Right lobe of liver (tissue), 6 donors: ENCODE results near the gene ATP6V0B. TPM values are rescaled to one million over a fixed set of nuclear protein-coding genes. Genes with fewer than 3 reads are reported as not detected.

Source experiments
- ATAC-seq, 4 donors: fragments of 200-7000 bp; cut with Tn5 transposase; one replicate each; pipeline ENCODE4 v1.9.1; 2020; ENCODE audit warnings: mild to moderate bottlenecking in 4 of 4, moderate library complexity in 4 of 4
- DNase-seq, 3 donors: peaks; one replicate each; pipeline ENCODE4 v3.0.0-alpha.2; 2020
- H3K27ac ChIP-seq, 3 donors: fragments of 200-600 bp; one replicate each; pipeline ENCODE4 v1.8.0; 2022
- H3K27me3 ChIP-seq, 2 donors: fragments of 200-600 bp; one replicate each; pipeline ENCODE4 v1.8.0; 2022
- H3K36me3 ChIP-seq, 4 donors: fragments of 200-600 bp; sonication (generic) in 1 of 4; one replicate each; pipeline versions ENCODE4 v1.5.1 to v1.8.0; 2017 to 2022; ENCODE audit warnings: control low read depth in 1 of 4
- H3K4me1 ChIP-seq, 4 donors: fragments of 200-600 bp; sonication (generic) in 1 of 4; one replicate each; pipeline versions ENCODE4 v1.5.1 to v1.8.0; 2017 to 2022; ENCODE audit warnings: control low read depth in 1 of 4
- H3K4me3 ChIP-seq, 3 donors: fragments of 200-600 bp; one replicate each; pipeline ENCODE4 v1.8.0; 2022
- H3K9me3 ChIP-seq, 4 donors: fragments of 200-600 bp; sonication (generic) in 1 of 4; one replicate each; pipeline versions ENCODE4 v1.5.1 to v1.8.0; 2017 to 2022; ENCODE audit warnings: control low read depth in 1 of 4
- POLR2A ChIP-seq: fragments of 450-650 bp; IDR thresholded peaks from one replicate; pipeline ENCODE4 v1.6.1; 2017; ENCODE audit warnings: antibody characterized with exemption, mild to moderate bottlenecking
- WGBS: methylation state at CpG from one replicate; pipeline ENCODE4 v1.1.6; 2018; ENCODE audit warnings: low coverage, low lambda C conversion rate; ENCODE audit not compliant: insufficient coverage; ENCODE audit errors: missing lambda C conversion rate; 5-methylcytosine and 5-hydroxymethylcytosine counted together
- intact Hi-C, 2 donors: fragments of 100-400 bp; cut with DNase I; formaldehyde crosslinking; loops; one replicate each; pipeline versions ENCODE4 v1.11.2 to v1.14.1; 2022
- total RNA-seq, 6 experiments: library from RNA; depleted of rRNA in 2 of 6; stranded (reverse); fragments of >200 nt in 2 of 6; fragmentation: NEBNext Ultra II Directional in 3 of 6; extraction: Animal tissue kit (Norgen Biotek cat#: 25700) in 3 of 6; gene quantifications; one replicate each; pipeline versions ENCODE4 v1.1.0 to v1.2.4, GENCODE V29; 2016 to 2023
- TF ChIP-seq, protein P1 (sequence below), 4 donors: fragments of 200-600 bp in 3 of 4; fragments of 450-650 bp in 1 of 4; IDR thresholded peaks; one replicate each; pipeline versions ENCODE4 v1.5.1 to v1.8.0; 2016 to 2022; ENCODE audit warnings: antibody characterized with exemption in 4 of 4, mild to moderate bottlenecking in 2 of 4
- donor health status: DM: no; HTN: yes; CAD: no.
- donor health status: DM: no; HTN: no; CAD: no.
- donor health status: DM: no; HTN: no; CAD: no.
- donor health status: DM: no; HTN: yes; CAD: no.
- donor health status: DM: no; HTN: yes; CAD: no.

The ATP6V0B gene
- total RNA-seq, 6 experiments from 2014 or later = 64.4 to 142 (median 76.9) TPM

DNA sequence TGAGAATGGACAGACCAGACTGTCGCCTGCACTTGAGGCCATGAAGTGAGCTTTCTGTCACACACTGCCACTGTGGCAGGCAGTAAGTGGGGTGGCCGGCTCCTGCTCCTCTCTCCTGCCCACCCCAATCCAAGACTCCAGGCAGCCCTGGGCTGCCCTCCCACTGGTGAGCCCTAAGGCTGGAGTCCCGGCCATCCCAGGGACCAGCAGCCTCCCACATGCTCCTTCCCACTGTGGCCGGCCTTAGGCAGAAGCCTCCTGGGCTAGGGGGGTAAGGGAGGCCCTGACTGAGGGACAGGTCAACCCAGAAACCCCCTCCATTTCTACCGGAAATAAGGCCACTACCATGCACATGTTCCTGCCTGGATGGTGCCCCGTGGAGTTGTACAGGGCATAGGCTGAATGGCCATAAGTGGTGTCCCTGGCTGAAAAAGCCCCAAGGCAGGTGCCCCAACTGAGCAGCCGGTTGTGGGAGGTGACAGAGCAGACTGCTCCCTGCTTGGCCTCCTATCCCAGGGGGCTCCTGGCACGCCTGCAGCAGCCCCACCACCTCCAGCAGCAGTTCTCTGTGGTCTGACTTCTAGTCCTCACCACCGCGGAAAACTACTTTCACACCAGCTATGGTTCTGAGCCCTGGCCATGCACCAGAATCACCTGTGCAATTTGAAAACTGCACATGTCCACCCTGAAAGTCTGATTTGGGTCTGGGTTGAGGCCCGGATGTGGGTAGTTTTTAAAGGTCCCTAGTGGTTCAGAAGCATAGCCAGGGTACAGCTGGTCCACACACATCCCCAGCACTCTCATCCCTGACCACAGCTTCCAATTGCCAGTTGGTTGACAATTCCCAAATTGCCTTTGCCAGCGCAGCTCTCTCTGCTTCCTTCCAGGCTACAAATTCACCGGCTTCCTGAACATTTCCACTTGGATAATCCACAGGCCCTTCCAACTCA, 42.8 kb upstream of the ATP6V0B start:
- Histone ChIP-seq H3K27me3 (no peaks in the 10 kb centered on the region), H3K4me1 (peaks cover 0 to 19% (median 3%) of the 10 kb centered on the region in 4 donors), H3K9me3 (no peaks in the 10 kb centered on the region), H3K4me3 (no peak overlapping the region), H3K27ac (no peak overlapping the region), H3K36me3 (no peaks in the 10 kb centered on the region)
- no peak for DNase-seq
- WGBS = 100% methylated on average over 1 of the region's 13 CpGs
- TF ChIP-seq, protein P1, sequence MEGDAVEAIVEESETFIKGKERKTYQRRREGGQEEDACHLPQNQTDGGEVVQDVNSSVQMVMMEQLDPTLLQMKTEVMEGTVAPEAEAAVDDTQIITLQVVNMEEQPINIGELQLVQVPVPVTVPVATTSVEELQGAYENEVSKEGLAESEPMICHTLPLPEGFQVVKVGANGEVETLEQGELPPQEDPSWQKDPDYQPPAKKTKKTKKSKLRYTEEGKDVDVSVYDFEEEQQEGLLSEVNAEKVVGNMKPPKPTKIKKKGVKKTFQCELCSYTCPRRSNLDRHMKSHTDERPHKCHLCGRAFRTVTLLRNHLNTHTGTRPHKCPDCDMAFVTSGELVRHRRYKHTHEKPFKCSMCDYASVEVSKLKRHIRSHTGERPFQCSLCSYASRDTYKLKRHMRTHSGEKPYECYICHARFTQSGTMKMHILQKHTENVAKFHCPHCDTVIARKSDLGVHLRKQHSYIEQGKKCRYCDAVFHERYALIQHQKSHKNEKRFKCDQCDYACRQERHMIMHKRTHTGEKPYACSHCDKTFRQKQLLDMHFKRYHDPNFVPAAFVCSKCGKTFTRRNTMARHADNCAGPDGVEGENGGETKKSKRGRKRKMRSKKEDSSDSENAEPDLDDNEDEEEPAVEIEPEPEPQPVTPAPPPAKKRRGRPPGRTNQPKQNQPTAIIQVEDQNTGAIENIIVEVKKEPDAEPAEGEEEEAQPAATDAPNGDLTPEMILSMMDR (IDR thresholded peaks at IDR 0.05) = no peak
- no peak for TF ChIP-seq POLR2A
- ATAC-seq = no peak
- intact Hi-C loops = loop anchor here (5.0 to 10.0 kb wide), 2 partner anchors 167 to 170 kb away; no protein-coding TSS in a partner anchor

- WGBS = 63% methylated on average over 4 of the region's 8 CpGs
- H3K4me1 ChIP-seq = peaks cover 0 to 19% (median 3%) of the 10 kb centered on the region in 4 donors
- no peaks in the 10 kb centered on the region for H3K36me3 ChIP-seq
- H3K27ac ChIP-seq = no peak overlapping the region
- TF ChIP-seq POLR2A = no peak
- TF ChIP-seq, protein P1 (IDR thresholded peaks at IDR 0.05) = no peak
- no peak for DNase-seq
- no peaks in the 10 kb centered on the region for H3K9me3 ChIP-seq
- H3K27me3 ChIP-seq = no peaks in the 10 kb centered on the region
- intact Hi-C loops = loop anchor here (5.0 to 10.0 kb wide), 2 partner anchors 168 to 171 kb away; no protein-coding TSS in a partner anchor
- ATAC-seq = peak in 1 of 4 donors; percentile 1
- peak overlapping the region in 2 of 3 donors; percentile 27 to 29 for H3K4me3 ChIP-seq
These were observed 41.9 kb upstream of the ATP6V0B start for GRCh38 chr1:43932786-43933385.

DNA sequence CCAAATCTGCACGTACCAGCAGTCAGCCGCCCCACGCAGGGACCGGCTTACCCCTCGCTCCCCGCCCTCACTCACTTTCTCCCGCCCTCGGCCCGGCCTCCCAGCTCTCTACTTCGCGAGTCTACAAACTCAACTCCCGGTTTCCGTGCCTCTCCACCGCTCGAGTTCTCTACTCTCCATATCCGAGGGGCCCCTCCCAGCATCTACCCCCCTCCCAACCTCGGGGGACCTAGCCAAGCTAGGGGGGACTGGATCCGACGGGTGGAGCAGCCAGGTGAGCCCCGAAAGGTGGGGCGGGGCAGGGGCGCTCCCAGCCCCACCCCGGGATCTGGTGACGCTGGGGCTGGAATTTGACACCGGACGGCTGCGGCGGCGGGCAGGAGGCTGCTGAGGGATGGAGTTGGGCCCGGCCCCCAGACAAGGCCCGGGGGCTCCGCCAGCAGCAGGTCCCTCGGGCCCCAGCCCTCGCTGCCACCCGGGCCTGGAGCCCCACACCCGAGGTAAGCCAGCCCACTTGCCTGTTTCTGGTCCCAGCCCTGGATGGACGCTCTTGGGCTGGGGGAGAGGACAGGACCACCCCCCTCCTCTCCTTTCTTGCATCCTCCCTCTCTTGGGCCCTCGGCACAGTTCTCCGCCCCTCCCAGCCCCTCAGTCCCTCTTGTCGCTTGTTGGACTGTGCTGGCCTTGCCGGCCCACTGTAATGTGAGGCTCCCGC, 41.2 kb upstream of the ATP6V0B start, which contains the start of gene ARTN:
TSS of gene ARTN (plus strand) at position 416 of the 715 bp plus-strand sequence. CDS start 1,856 bp downstream, outside the sequence.
- Histone ChIP-seq H3K4me1 (peaks cover 0 to 19% (median 3%) of the 10 kb centered on the region in 4 donors), H3K27me3 (no peaks in the 10 kb centered on the region), H3K36me3 (no peaks in the 10 kb centered on the region), H3K9me3 (no peaks in the 10 kb centered on the region), H3K4me3 (peak within 1 kb of the TSS in 2 of 3 donors; percentile 27 to 29), H3K27ac (no peak within 1 kb of the TSS)
- TF ChIP-seq, protein P1 (IDR thresholded peaks at IDR 0.05) = no peak
- DNase-seq (peak in 1 of 3 donors; percentile 43), ATAC-seq (peak; percentile 19 to 40 (median 36))
- 4% methylated on average over 20 of the region's 42 CpGs for WGBS
- intact Hi-C loops = loop anchor here (5.0 to 10.0 kb wide), 2 partner anchors 169 to 171 kb away; no protein-coding TSS in a partner anchor
